K562 (cell line): ENCODE data around the gene FOXD2. TPM values are rescaled to one million over a fixed set of nuclear protein-coding genes. Genes with fewer than 3 reads are reported as not detected.

ENCODE experiments used
- ATAC-seq: fragments of 200-7000 bp; cut with Tn5 transposase; 3 replicates; pipeline ENCODE4 v1.9.1; 2020; ENCODE audit warnings: moderate library complexity
- BruUV-seq: library from RNA; stranded (reverse); fragments of 400-500 nt; replicated peaks from 2 replicates; lab custom pipeline; 2021; lab: Mats Ljungman, UMichigan
- CTCF ChIA-PET: fragments of 300-600 bp; formaldehyde crosslinking; extraction: SDS; loops from one replicate; lab custom pipeline; 2021; ENCODE audit warnings: low intra/inter-chr PET ratio; lab: Yijun Ruan, JAX
- POLR2A ChIA-PET: fragments of 300-600, 350-650 bp; sonication (Branson Sonifier 250); formaldehyde crosslinking; extraction: SDS; loops from one replicate; lab custom pipeline; 2021; ENCODE audit warnings: antibody characterized with exemption, inconsistent platforms; lab: Yijun Ruan, JAX
- DNase-seq, 4 experiments: peaks; one replicate each; pipeline versions ENCODE4 v3.0.0 to v3.0.0-alpha.2; 2011 to 2018; ENCODE audit warnings: low spot score in 3 of 4, mixed read lengths in 3 of 4; ENCODE audit errors: extremely low read depth in 1 of 4
- FAIRE-seq: peaks from 2 replicates; lab custom pipeline; 2011; peaks lifted over from hg19 to GRCh38; lab: Jason Lieb, UNC
- H2AFZ ChIP-seq: 2 replicates; pipeline ENCODE4 v1.6.0; 2011; ENCODE audit warnings: low read depth, low read length, control low read depth, inconsistent platforms
- H3K27ac ChIP-seq: fragments of 200-600 bp; 3 replicates; pipeline ENCODE4 v1.8.0; 2011; ENCODE audit warnings: low read depth, mild to moderate bottlenecking, control low read depth, inconsistent platforms, low read length, moderate library complexity, mixed read lengths; ENCODE audit errors: extremely low read depth
- H3K27me3 ChIP-seq, 2 experiments: fragments of 300-600 bp in 1 of 2; 2 replicates in 1 of 2; 3 replicates in 1 of 2; pipeline versions ENCODE4 v1.6.0 to v1.8.0; 2011; ENCODE audit warnings: inconsistent platforms in 2 of 2, low read length in 2 of 2, mild to moderate bottlenecking in 1 of 2, mixed read lengths in 1 of 2, moderate library complexity in 1 of 2; ENCODE audit not compliant: control insufficient read depth in 2 of 2, insufficient read depth in 2 of 2
- H3K36me3 ChIP-seq: fragments of 300-600 bp; 3 replicates; pipeline ENCODE4 v1.8.0; 2011; ENCODE audit warnings: mild to moderate bottlenecking, low read length, inconsistent platforms; ENCODE audit not compliant: control insufficient read depth, insufficient read depth
- H3K4me1 ChIP-seq, 2 experiments: fragments of 200-600 bp in 1 of 2; replicated peaks in 1 of 2; 2 replicates in 1 of 2; 3 replicates in 1 of 2; pipeline versions ENCODE4 v1.5.1 to v1.8.0; 2011; ENCODE audit warnings: inconsistent platforms in 2 of 2, low read length in 2 of 2, mild to moderate bottlenecking in 1 of 2, mixed read lengths in 1 of 2, moderate library complexity in 1 of 2; ENCODE audit not compliant: control insufficient read depth in 2 of 2, insufficient read depth in 2 of 2
- H3K4me2 ChIP-seq: 2 replicates; pipeline ENCODE4 v1.6.1; 2011; ENCODE audit warnings: low read length, control low read depth, inconsistent platforms, mixed read lengths; ENCODE audit not compliant: insufficient read depth
- H3K4me3 ChIP-seq: fragments of 200-600 bp; sonication (generic), shearing (Covaris generic); 2 replicates; pipeline ENCODE4 v1.5.1; 2016; ENCODE audit warnings: control low read depth, inconsistent platforms
- H3K79me2 ChIP-seq: fragments of 200-600 bp; 3 replicates; pipeline ENCODE4 v1.8.0; 2011; ENCODE audit warnings: low read length, inconsistent platforms; ENCODE audit not compliant: control insufficient read depth, insufficient read depth
- H3K9ac ChIP-seq, 2 experiments: 2 replicates each; pipeline versions ENCODE4 v1.6.0 to v1.6.1; 2011; ENCODE audit warnings: low read depth in 2 of 2, low read length in 2 of 2, control low read depth in 1 of 2, inconsistent platforms in 1 of 2, mild to moderate bottlenecking in 1 of 2, mixed read lengths in 1 of 2; ENCODE audit not compliant: insufficient read depth in 1 of 2
- H3K9me1 ChIP-seq: one replicate; pipeline ENCODE4 v1.6.0; 2011; ENCODE audit warnings: inconsistent platforms, mild to moderate bottlenecking, low read length, moderate library complexity; ENCODE audit not compliant: control insufficient read depth, insufficient read depth
- H3K9me3 ChIP-seq: replicated peaks from 2 replicates; pipeline ENCODE4 v1.5.1; 2011; ENCODE audit warnings: low read depth, low read length, inconsistent platforms; ENCODE audit not compliant: control insufficient read depth, insufficient read depth
- H4K20me1 ChIP-seq: replicated peaks from 2 replicates; pipeline ENCODE4 v1.6.1; 2011; ENCODE audit warnings: low read length, inconsistent platforms, mixed read lengths; ENCODE audit not compliant: control insufficient read depth, insufficient read depth
- HNRNPK ChIP-seq: fragments of 200-400 bp; formaldehyde crosslinking; IDR thresholded peaks from one replicate; pipeline ENCODE4 v1.6.1; 2018; ENCODE audit warnings: mild to moderate bottlenecking, low read depth, low read length; ENCODE audit not compliant: poor library complexity, severe bottlenecking
- NCOA2 ChIP-seq, 2 experiments: fragments of 450-650 bp; IDR thresholded peaks; 2 replicates each; pipeline ENCODE4 v1.6.1; 2018; ENCODE audit warnings: mild to moderate bottlenecking in 2 of 2, moderate library complexity in 1 of 2; ENCODE audit not compliant: partially characterized antibody in 2 of 2
- TAL1 ChIP-seq: fragments of 450-650 bp; IDR thresholded peaks from 2 replicates; pipeline ENCODE4 v1.6.1; 2016; ENCODE audit warnings: mild to moderate bottlenecking
- ZNF133 ChIP-seq: fragments of 250-450 bp; sonication (Bioruptor Pico); IDR thresholded peaks from 2 replicates; pipeline ENCODE4 v1.4.0; 2020; ENCODE audit warnings: mild to moderate bottlenecking
- WGBS: fragments of 100-300 bp; shearing (Covaris generic); methylation state at CpG from one replicate; pipeline ENCODE4 v1.1.6; 2016; ENCODE audit warnings: low coverage, mixed read lengths; ENCODE audit not compliant: insufficient coverage; ENCODE audit errors: missing lambda C conversion rate; 5-methylcytosine and 5-hydroxymethylcytosine counted together
- in situ Hi-C: fragments of 300-500 bp; cut with MboI; formaldehyde crosslinking; loops from 4 replicates; pipeline ENCODE4 v1.15.0; 2018; ENCODE audit warnings: inconsistent platforms, mixed read lengths
- intact Hi-C: fragments of 100-400 bp; cut with micrococcal nuclease; formaldehyde crosslinking; loops from 2 replicates; pipeline ENCODE4 v1.14.2; 2022
- polyA plus RNA-seq, 8 experiments: library from polyadenylated mRNA; depleted of rRNA in 4 of 8; stranded (reverse) in 5 of 8; unstranded in 3 of 8; fragments of >200 nt; fragmentation: Nextera tagmentation in 2 of 8; fragmentation: Illumina TruSeq in 1 of 8; extraction: Ambion mirVana in 2 of 8; extraction: Trizol in 1 of 8; gene quantifications; 2 replicates each; pipeline versions ENCODE4 v1.2.1 to v1.2.3, GENCODE V29; 2011 to 2014; ENCODE audit warnings: inconsistent platforms in 1 of 8, missing spikeins in 1 of 8
- total RNA-seq, 7 experiments: library from RNA; depleted of rRNA in 6 of 7; stranded (reverse); fragments of >200 nt in 6 of 7; fragmentation: Illumina TruSeq in 2 of 7; extraction: Trizol in 2 of 7; gene quantifications; 2 replicates each; pipeline versions ENCODE4 v1.2.1 to v1.2.3, GENCODE V29; 2011 to 2021; ENCODE audit warnings: low replicate concordance in 1 of 7

The FOXD2 gene
- total and polyA plus RNA-seq, 9 of the 15 experiments (the other 6 are each of a cell fraction or from before 2014, with no cell fraction given), result 0.06 to 1.2 (median 0.22) TPM

DNA sequence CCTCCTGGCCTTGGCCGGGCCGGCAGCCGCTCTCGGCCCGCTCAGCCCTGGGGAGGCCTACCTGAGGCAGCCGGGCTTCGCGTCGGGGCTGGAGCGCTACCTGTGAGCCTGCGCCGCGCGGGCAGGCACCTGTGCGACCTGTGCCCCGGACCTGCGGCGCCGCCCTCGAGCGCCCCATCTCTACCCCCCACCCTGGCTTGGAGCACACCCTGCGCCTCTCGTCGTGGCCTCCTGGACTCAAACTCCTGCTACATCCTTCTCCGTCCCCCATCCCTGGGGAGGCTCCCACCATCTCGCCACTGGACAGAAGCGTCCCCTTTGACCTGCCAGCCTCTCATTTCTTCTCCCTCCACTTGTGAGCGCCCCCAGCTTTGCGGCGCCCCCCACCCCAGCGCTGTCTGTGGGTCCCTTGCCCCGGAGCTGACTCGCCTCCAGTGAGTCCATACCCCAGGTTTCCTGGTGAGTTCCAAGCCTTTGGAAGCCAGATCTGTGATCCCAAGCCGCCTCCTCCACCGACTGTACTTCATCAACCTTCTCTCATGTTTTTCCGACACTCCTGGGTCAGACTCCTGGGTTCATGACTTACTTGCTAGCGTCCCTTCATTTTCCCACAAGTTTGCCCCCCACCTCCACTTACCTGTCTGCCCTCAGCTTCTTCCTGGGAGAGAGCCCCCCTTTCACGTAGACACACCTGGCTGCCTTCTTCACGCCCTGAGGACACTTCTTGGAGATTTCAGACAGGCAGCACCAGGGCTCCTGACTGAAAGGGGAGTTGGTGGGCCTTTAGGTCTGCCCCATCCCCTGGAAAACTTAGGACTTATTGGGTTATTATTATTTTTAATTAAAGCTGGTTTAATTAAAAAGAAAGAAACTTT, 20.4 kb upstream of the FOXD2 start:
- Histone ChIP-seq H3K9ac (no peak overlapping the region), H3K79me2 (no peaks in the 10 kb centered on the region), H3K9me1 (no peaks in the 10 kb centered on the region), H3K9me3 (no peaks in the 10 kb centered on the region), H3K4me3 (no peak overlapping the region), H3K27ac (no peak overlapping the region), H2AFZ (no peak overlapping the region), H3K4me1 (peaks cover 0 to 3% of the 10 kb centered on the region in 2 experiments; a peak in 1 of 5 replicates), H4K20me1 (0 out of 2 replicates have a peak, but pooled peaks cover 4% of the 10 kb centered on the region), H3K27me3 (peaks cover 42 to 76% of the 10 kb centered on the region in 2 experiments), H3K36me3 (no peaks in the 10 kb centered on the region), H3K4me2 (no peak overlapping the region)
- in situ Hi-C loops (no loop called here), intact Hi-C loops (no loop called here)
- no peak for TF ChIP-seq TAL1
- TF ChIP-seq HNRNPK, result no peak
- no peak for TF ChIP-seq ZNF133 (CRISPR knock-in tag)
- TF ChIP-seq NCOA2 (IDR thresholded peaks at IDR 0.05; ENCODE audit: partially characterized antibody in 2 of 2), result no peak
- CTCF ChIA-PET, result no interaction called here
- DNase-seq (no peak), ATAC-seq (no peak), FAIRE-seq (no peak)
- WGBS, result 16% methylated on average over 25 of the region's 39 CpGs
- BruUV-seq, result no TSS peak
- POLR2A ChIA-PET, result interaction anchor here (0.7 to 1.1 kb wide), 2 partner anchors 103 to 306 kb away, joined by 3 read pairs; partner anchors contain the start of gene STIL
